Measurements from ENCODE around the gene CETN1. TPM values are rescaled to one million over a fixed set of nuclear protein-coding genes. Genes with fewer than 3 reads are reported as not detected.

The CETN1 gene
- total RNA-seq, 4 donors from 2014 or later: not detected

DNA sequence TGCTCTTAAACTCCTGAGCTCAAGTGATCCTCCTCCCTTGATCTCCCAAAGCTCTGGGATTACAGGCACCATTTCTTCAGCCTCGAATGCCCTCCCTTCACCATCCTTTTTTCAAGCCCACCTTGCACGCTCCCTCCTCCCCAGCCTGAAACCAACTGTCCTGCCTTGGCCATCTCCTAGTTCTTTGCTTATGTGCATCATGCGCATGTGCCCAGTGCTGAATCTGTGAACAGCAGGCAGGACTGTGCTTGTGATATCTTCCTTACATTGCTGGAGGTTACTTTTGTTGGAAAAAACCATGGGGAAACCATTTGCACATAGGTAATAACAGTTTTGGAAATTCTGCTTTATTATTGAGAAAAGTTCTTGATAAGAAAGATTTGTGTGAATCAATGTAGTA, 30.2 kb upstream of the CETN1 start:
- Histone ChIP-seq H3K36me3 (no peaks in the 10 kb centered on the region), H3K27ac (no peak overlapping the region), H3K4me3 (no peak overlapping the region), H3K9me3 (no peaks in the 10 kb centered on the region), H3K4me1 (no peaks in the 10 kb centered on the region), H3K27me3 (no peaks in the 10 kb centered on the region)
- TF ChIP-seq, protein P1, sequence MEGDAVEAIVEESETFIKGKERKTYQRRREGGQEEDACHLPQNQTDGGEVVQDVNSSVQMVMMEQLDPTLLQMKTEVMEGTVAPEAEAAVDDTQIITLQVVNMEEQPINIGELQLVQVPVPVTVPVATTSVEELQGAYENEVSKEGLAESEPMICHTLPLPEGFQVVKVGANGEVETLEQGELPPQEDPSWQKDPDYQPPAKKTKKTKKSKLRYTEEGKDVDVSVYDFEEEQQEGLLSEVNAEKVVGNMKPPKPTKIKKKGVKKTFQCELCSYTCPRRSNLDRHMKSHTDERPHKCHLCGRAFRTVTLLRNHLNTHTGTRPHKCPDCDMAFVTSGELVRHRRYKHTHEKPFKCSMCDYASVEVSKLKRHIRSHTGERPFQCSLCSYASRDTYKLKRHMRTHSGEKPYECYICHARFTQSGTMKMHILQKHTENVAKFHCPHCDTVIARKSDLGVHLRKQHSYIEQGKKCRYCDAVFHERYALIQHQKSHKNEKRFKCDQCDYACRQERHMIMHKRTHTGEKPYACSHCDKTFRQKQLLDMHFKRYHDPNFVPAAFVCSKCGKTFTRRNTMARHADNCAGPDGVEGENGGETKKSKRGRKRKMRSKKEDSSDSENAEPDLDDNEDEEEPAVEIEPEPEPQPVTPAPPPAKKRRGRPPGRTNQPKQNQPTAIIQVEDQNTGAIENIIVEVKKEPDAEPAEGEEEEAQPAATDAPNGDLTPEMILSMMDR (IDR thresholded peaks at IDR 0.05): no peak
- TF ChIP-seq POLR2A (IDR thresholded peaks at IDR 0.05) (no peak), EP300 (IDR thresholded peaks at IDR 0.05) (no peak), POLR2AphosphoS5 (IDR thresholded peaks at IDR 0.05) (no peak)
- ATAC-seq: no peak
- WGBS, 2 donors (ENCODE audit: low coverage in 1 of 2): 100% methylated on average over 2 of the region's 3 CpGs

DNA sequence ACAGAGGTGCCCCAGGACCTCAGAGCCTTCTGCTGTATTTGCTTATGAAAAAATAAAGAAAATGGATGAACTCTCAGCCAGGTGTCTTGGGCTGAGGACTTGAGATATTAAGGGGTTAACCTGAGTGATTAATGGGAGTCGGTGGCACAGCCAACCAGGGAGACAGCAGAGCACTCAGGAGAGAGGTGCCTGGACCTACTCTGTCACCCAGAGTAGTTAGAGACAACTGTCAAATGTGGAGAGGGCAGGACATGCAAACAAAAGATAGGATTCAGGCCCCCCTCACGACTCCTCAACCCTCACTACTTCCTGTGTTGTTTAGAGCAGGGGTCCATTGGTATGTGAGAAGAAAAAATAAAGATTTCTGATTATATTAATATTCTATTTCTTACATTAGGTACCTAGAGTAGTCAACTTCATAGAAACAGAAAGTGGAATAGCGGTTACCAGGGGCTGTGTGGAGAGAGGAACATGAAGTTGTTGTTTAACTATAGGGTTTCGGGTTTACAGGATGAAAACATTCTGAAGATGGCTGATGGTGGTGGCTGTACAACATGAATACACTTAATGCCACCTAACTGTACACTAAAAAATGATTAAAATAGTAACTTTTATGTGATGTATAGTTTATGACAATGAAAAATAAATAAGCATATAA, 28.6 kb upstream of the CETN1 start:
- 78 to 87% methylated on average over 4 of the region's 4 CpGs for WGBS, 2 donors (ENCODE audit: low coverage in 1 of 2)
- Histone ChIP-seq H3K27ac (no peak overlapping the region), H3K9me3 (no peaks in the 10 kb centered on the region), H3K4me3 (no peak overlapping the region), H3K36me3 (no peaks in the 10 kb centered on the region), H3K4me1 (no peaks in the 10 kb centered on the region), H3K27me3 (no peaks in the 10 kb centered on the region)
- ATAC-seq: no peak
- no peak for TF ChIP-seq EP300 (IDR thresholded peaks at IDR 0.05)
- TF ChIP-seq POLR2AphosphoS5 (IDR thresholded peaks at IDR 0.05): no peak
- TF ChIP-seq POLR2A (IDR thresholded peaks at IDR 0.05): no peak
- TF ChIP-seq, protein P1 (IDR thresholded peaks at IDR 0.05): no peak

DNA sequence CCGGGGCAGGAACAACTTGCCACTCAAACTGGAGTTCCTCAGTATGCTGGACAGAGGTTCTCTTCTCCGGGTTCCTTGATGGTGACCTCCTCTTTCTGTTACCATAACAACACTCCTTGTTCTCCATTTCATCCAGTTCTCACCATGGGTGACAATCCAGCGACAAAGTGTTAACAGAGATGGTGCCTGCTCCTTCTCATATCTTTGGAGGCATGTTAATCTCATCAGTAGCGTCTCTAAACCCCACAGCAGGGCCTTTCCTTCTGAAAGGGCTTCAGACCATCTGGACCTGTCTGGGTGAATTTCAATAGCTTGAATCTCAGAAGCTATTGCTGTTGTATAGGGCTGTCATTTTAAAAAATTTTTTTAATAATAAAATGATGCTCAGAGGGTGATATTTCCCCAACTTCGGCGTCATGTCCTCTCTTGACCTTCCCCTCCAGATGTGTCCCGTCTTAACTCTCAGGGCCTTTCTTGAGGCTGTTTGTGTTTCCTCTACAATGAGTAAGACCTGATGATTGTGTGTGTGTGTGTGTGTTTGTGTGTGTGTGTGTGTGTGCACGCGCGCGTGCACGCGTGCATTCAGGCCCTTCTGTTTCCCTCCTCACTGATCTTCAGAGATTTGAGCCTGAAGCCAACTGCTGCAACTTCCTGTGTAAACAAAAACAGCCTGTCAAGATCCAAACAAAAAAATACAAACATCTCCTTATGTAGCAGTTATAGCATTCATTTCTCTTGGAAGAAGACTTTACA, 24.3 kb upstream of the CETN1 start:
- 55% methylated on average over 11 to 13 of the region's 13 CpGs for WGBS, 2 donors (ENCODE audit: low coverage in 1 of 2)
- H3K27me3 ChIP-seq: no peaks in the 10 kb centered on the region
- no peaks in the 10 kb centered on the region for H3K4me1 ChIP-seq
- no peaks in the 10 kb centered on the region for H3K36me3 ChIP-seq
- ATAC-seq: no peak
- TF ChIP-seq EP300 (IDR thresholded peaks at IDR 0.05): no peak
- TF ChIP-seq, protein P1 (IDR thresholded peaks at IDR 0.05): no peak
- TF ChIP-seq POLR2AphosphoS5 (IDR thresholded peaks at IDR 0.05): no peak
- TF ChIP-seq POLR2A (IDR thresholded peaks at IDR 0.05): no peak
- H3K4me3 ChIP-seq: no peak overlapping the region
- no peaks in the 10 kb centered on the region for H3K9me3 ChIP-seq
- no peak overlapping the region for H3K27ac ChIP-seq

DNA sequence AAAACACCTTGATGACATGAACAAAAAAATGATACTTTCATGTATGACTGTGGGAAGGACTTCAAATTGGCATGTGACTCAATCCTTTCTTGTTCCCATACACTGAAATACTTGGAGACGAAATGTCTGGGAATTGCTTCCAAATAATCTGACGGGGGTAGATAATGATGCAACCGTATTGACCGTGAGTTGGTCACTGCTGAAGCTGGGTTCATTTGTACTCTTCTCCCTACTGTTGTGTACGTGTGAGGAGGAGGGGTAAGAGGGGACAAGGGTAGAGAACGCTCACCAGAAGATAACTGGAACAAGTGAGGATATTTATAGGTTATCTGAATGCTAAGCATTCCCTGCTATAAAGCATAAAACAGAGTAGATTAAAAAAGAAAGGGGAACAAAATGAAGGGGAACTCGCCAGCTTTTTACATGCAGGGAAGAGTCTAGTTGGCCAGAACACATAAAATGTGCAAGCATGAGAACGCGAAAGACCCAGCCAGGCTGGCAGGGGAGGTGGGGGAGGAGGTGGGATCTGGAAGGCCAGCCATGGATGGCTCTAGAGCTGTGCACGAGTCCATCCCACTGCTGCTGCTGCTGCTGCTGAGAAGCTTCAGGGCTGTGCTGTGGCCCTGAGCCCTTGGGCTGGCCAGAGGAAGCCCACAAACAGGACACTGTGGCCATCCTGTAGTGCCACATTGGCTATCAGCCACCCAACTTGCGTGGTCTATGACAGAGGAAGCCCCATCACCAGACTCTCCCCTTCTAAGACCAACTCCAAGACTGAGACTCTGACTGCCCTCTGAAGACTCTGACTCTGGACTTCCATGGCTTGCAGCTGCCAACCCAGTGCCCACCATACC, 15.2 kb upstream of the CETN1 start:
- Histone ChIP-seq H3K27me3 (no peaks in the 10 kb centered on the region), H3K9me3 (no peaks in the 10 kb centered on the region), H3K4me3 (no peak overlapping the region), H3K27ac (no peak overlapping the region), H3K4me1 (no peaks in the 10 kb centered on the region), H3K36me3 (no peaks in the 10 kb centered on the region)
- TF ChIP-seq, protein P1 (IDR thresholded peaks at IDR 0.05): no peak
- no peak for TF ChIP-seq EP300 (IDR thresholded peaks at IDR 0.05)
- no peak for TF ChIP-seq POLR2AphosphoS5 (IDR thresholded peaks at IDR 0.05)
- no peak for TF ChIP-seq POLR2A (IDR thresholded peaks at IDR 0.05)
- ATAC-seq: no peak
- WGBS, 2 donors (ENCODE audit: low coverage in 1 of 2): 42 to 80% methylated on average over 6 to 10 of the region's 11 CpGs

Measured in gastroesophageal sphincter (tissue), 4 donors.